Hippocampal formation (tissue), 2 donors: ENCODE results near the gene ULK4.
"Not testable (repeated sequence)": the region's sequence is repeated elsewhere in the genome, so short reads cannot be mapped to it uniquely, and the experiment has no call there.

Experiments
- DNase-seq, 2 donors: peaks; one replicate each; lab custom pipeline; 2025; lab: John Stamatoyannopoulos, UW

Gene ULK4

DNA sequence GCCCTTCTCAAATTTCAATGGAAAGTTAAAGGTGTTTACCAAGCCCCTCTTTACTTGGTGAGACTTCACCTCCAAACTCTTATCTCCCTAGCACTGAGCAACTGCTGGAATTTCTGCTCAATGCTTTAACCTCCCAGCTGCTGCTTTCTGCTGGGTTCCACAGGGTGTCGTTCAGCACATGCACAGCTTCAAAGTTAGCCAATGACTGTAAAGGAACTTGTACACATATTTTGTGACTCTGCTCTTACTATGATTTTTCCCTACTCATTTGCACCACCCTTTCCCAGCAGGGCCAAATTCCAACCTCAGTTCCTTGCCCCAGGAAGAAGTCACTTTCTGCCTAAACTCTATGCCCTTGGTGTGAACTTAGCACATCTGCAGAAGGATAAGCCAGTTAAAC is 89.7 kb downstream of the ULK4 start:
- no peak for DNase-seq

GRCh38 chr3:41867533-41867932 is 94.4 kb downstream of the ULK4 start:
- no peak for DNase-seq

GRCh38 chr3:41866298-41866697 is 95.6 kb downstream of the ULK4 start:
- DNase-seq, result no peak

DNA sequence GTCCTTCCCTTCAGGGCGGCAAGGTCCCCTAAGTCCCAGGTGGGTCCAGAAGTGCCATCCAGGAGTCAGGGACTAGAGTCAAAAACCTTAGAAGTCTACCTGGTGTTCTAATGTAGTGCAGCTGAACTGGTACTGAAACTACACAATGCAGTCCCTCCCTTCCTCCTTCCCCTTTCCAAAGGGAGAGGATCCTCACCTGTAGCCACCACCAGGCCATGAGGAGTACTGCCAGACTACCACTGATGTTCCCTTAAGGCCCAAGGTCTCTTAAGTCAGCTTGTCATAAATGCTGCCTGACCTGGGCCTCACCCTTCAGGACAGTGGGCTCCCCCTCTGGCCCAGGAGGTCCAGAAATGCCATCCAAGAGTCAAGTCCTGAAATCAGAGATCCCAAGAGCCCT is 98.9 kb downstream of the ULK4 start:
- no peak for DNase-seq

DNA sequence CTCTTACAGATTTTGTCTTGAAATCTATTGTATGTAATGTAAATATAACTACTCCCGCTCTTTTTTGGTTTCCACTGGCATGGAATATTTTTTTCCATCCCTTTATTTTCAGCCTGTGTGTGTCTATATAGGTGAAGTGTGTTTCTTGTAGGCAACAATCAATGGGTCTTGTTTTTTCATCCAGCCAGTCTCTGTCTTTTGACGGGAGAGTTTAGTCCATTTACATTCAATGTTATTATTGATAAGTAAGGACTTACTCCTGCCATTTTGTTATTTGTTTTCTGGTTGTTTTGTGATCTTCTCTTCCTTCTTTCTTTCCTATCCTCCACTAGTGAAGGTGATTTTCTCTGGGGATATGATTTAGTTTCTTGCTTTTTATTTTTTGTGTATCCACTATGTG is 101.4 kb downstream of the ULK4 start:
- DNase-seq, result not testable (repeated sequence)

DNA sequence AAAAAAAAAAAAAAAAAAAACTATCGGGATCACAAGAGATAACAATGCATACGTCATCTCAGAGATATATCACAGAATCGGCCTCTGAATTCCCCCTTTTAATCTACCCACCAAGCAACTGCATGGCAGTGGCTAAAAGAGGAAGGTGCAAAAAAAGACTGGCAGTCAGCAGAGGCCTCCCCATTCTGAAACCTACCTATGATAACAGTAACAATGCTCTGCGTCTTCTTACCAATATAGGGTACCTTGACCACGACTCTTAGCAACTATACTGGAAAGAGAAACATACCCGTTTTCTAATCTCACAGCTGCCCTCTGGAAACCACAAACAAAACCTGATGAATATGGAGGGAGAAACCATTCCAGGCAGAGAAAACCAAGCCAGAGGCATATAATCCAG is 106.9 kb downstream of the ULK4 start:
- DNase-seq, result no peak

GRCh38 chr3:41853540-41854196 is 108.2 kb downstream of the ULK4 start:
- no peak for DNase-seq

- no peak for DNase-seq
Measured at GRCh38 chr3:41848753-41849574, 112.9 kb downstream of the ULK4 start.

GRCh38 chr3:41847679-41848078 is 114.2 kb downstream of the ULK4 start:
- no peak for DNase-seq

GRCh38 chr3:41846850-41847249 is 115.1 kb downstream of the ULK4 start:
- no peak for DNase-seq

DNA sequence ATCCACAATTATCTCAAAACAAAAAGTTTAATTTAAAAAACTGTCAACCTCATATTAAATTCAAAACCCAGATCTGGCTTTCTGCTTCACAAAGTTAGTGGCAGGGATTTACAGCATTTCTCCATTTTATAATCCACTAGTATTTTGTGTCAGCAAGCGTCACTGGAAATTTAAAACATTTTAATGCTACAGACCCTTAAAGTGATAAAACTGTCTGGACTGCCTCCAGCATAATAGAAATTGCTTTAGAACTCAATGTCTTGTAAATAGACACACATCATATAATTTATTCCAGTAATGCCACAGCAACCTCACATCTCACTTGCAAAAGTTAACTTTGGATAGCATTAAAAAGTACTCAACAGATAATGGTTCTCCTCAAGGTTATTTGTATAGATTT is 116.1 kb downstream of the ULK4 start:
- DNase-seq, result no peak

- DNase-seq, result not testable (repeated sequence)
Measured at GRCh38 chr3:41844256-41844655, 117.6 kb downstream of the ULK4 start.

- DNase-seq, result not testable (repeated sequence)
Measured at GRCh38 chr3:41840936-41841668, 120.8 kb downstream of the ULK4 start.

GRCh38 chr3:41836360-41837134 is 125.4 kb downstream of the ULK4 start:
- no peak for DNase-seq

GRCh38 chr3:41833628-41834027 is 128.3 kb downstream of the ULK4 start:
- no peak for DNase-seq

- DNase-seq, result no peak
Measured at GRCh38 chr3:41819236-41819635, 142.7 kb downstream of the ULK4 start.

- no peak for DNase-seq
Measured at GRCh38 chr3:41808618-41809017, 153.3 kb downstream of the ULK4 start.

DNA sequence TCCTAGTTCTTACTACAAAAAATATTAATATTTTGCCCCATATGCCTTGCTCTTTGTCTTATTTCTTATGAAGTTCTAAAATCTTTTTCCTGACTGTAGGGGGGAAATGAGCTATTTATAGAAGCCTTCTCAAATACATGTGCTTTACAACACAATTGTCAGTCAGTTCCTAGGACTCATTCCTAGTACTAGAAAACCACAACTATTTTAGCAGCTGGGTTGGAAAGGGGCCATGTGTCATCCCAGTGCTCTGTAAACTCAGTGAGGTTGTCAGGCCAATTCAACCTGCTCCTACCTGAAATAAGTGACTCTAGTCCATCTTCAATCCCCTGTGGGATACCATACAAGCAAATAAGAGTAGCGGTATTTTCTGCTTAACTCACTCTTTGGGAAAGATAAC is 153.8 kb downstream of the ULK4 start:
- DNase-seq, result no peak

DNA sequence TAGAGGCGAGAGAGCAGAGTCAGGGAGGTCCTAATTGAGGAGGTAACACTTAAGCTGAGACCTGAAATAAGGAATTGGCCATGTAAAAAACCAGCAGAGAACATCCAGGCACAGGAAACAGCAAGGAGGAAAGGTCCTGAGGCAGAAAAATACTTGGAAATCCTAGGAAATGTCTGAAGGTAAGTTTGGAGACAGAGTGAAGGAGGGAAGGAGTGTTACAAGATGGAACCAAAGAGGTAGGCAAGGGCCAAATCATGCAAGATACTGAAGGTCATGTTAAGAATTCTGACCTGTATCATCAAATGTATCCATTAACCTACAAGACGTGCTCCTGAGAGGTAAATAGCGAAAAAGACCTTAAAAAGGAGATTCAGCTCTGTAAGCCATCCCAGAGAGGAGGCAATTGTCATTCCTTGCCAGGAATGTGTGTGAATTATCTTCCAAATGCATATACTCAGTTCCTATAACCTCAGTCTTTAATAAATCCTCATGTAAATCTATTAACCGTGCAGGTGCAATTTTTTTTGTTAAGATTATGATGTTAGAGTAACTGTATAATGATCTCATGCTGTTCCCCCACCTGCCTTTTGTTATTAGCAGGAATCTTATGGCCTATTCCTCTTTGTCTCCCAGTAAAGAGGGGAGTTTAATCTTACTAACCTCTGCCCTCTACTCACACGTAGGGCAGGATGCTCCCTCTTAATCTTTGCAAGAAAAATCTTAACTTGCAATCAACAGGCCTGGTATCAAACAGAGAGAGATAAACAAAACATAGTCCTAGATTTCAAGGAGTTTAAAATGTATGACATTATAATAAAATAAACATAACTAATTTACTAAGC is 166.9 kb downstream of the ULK4 start:
- DNase-seq, result no peak

DNA sequence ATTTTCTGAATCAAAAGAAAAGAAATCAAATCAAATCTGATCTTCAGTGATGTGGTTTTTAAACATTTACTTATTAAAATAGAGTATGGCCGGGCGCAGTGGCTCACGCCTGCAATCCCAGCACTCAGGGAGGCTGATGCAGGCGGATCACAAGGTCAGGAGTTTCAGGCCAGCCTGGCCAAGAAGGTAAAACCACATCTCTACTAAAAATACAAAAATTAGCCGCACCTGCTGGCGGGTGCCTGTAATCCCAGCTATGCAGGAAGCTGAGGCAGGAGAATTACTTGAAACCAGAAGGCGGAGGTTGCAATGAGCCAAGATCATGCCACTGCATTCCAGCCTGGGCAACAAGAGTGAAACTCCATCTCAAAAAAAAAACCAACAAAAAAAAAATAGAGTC is 169.1 kb downstream of the ULK4 start:
- DNase-seq, result no peak

GRCh38 chr3:41769106-41769505 is 192.8 kb downstream of the ULK4 start:
- DNase-seq, result no peak
